Measurements from ENCODE around the gene TNS2.

DNA sequence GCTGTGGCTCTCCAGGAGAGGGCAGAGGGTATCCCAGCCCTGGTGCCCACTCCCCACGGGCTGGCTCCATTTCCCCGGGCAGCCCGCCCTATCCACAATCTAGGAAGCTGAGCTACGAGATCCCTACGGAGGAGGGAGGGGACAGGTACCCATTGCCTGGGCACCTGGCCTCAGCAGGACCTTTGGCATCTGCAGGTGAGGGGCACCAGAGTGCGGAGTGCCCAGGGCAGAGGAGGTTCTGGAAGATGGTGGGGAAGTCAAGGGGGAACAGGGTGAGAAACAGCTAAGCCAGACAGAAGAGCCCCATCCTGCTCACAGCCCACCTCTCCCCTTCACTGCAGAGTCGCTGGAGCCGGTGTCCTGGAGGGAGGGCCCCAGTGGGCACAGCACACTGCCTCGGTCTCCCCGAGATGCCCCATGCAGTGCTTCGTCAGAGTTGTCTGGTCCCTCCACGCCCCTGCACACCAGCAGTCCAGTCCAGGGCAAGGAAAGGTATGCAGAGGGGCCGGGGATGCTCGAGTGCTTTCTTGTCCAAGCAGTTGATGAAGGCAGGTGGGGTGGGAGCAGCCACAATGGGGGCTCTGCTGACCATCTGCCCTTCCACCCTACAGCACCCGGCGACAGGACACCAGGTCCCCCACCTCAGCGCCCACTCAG lies 10.3 kb downstream of the TNS2 start:
- TF ChIP-seq GATA1 (IDR thresholded peaks at IDR 0.05; ENCODE audit: low read depth, low read length) (no peak), POLR2A (IDR thresholded peaks at IDR 0.05; ENCODE audit: low read length) (no peak)

Measured in erythroblast (primary cell).